Activated T-helper 17 cell treated with anti-CD3 and anti-CD28 coated beads, Interleukin-2, amount 50 U/mL, for 72 hours (primary cell): Measurements from ENCODE around the gene SLC22A23. TPM values are rescaled to one million over a fixed set of nuclear protein-coding genes. Genes with fewer than 3 reads are reported as not detected.

Experiments
- ATAC-seq: fragments of 150-1000 bp; cut with Tn5 transposase; replicated peaks from 2 replicates; pipeline ENCODE4 v1.10.0; 2021; ENCODE audit warnings: mild to moderate bottlenecking, moderate library complexity
- H3K27ac Mint-ChIP-seq: one replicate; pipeline ENCODE4 v1.8.0; 2022; ENCODE audit warnings: mixed read lengths
- H3K27me3 Mint-ChIP-seq: one replicate; pipeline ENCODE4 v1.8.0; 2022; ENCODE audit warnings: mixed read lengths
- H3K36me3 Mint-ChIP-seq: one replicate; pipeline ENCODE4 v1.8.0; 2022; ENCODE audit warnings: low read depth, mild to moderate bottlenecking, mixed read lengths
- H3K4me1 Mint-ChIP-seq: one replicate; pipeline ENCODE4 v1.8.0; 2022; ENCODE audit warnings: mixed read lengths
- H3K4me3 Mint-ChIP-seq: one replicate; pipeline ENCODE4 v1.8.0; 2022; ENCODE audit warnings: mild to moderate bottlenecking, mixed read lengths
- H3K9me3 Mint-ChIP-seq: one replicate; pipeline ENCODE4 v1.8.0; 2022; ENCODE audit warnings: mixed read lengths
- total RNA-seq, 2 donors: library from RNA; stranded (reverse); gene quantifications; one replicate each; pipeline ENCODE4 v1.2.3, GENCODE V29; 2022

The SLC22A23 gene
- total RNA-seq, 2 donors from 2014 or later = 0.13 to 0.45 TPM

DNA sequence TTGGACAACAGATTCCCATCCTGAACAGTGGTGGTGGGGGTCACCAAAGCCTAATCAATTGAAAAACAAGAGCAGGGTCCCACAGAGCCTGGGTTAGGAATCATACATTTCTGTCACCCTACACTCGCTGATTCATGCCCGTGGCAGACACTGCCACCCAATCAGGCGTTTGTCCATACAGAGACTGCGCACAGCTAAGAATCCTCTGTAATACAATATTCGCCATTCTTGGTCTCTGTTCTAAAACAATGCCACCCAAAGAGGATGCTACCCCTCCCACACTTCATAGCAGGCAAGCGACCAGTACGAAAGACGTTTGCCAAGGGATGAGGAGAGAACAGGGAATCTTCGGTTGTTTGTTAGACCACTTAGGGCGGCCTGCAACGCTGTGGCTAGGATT, 28.1 kb upstream of the SLC22A23 start:
- Mint-ChIP-seq H3K9me3 (peaks cover 11% of the 10 kb centered on the region), H3K4me1 (no peaks in the 10 kb centered on the region), H3K4me3 (no peak overlapping the region), H3K27me3 (peaks cover 45% of the 10 kb centered on the region), H3K27ac (no peak overlapping the region), H3K36me3 (no peaks in the 10 kb centered on the region)
- ATAC-seq = no peak

DNA sequence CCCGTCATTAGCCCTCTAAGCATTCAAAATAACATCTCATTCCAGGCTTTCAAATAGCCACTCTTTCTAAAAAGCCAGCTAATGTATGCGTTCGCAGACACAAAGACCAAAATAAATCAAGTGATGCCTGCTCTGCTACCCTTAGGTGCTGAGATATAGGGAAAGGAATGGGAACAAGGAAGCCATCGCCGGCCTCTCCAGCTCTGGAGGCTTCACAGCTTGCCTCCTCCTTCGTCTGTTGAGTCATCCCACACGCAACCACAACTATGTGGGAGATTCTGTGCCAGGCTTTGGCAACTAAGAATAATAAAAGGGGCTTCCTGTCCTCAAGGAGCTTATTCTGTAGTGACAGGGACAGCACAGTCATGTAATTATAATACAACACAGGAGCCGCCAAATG, 27.3 kb upstream of the SLC22A23 start:
- H3K36me3 Mint-ChIP-seq = no peaks in the 10 kb centered on the region
- H3K9me3 Mint-ChIP-seq = peaks cover 15% of the 10 kb centered on the region
- H3K4me3 Mint-ChIP-seq = no peak overlapping the region
- H3K27ac Mint-ChIP-seq = no peak overlapping the region
- no peak for ATAC-seq
- peaks cover 48% of the 10 kb centered on the region for H3K27me3 Mint-ChIP-seq
- no peaks in the 10 kb centered on the region for H3K4me1 Mint-ChIP-seq

DNA sequence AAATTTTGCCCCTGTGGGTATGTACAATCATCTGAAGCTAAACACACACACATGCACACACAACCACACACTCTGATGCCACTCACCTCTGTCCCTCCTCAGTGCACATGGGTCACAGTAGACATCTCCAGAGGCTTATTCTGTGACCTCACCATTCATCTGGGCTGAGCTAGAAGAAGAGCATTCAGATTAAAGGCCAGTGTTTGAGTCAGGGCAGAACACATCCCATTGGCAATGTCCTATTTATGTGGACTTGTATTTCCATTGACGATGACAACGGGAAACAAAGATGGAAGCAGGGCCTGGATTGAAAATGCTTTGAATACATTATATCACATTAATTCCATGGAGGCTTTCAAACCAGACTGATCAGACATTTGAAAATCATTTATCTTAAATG, 26.8 kb upstream of the SLC22A23 start:
- H3K4me1 Mint-ChIP-seq = no peaks in the 10 kb centered on the region
- H3K9me3 Mint-ChIP-seq = peaks cover 15% of the 10 kb centered on the region
- no peak overlapping the region for H3K4me3 Mint-ChIP-seq
- H3K36me3 Mint-ChIP-seq = no peaks in the 10 kb centered on the region
- H3K27me3 Mint-ChIP-seq = peaks cover 45% of the 10 kb centered on the region
- H3K27ac Mint-ChIP-seq = no peak overlapping the region
- no peak for ATAC-seq

DNA sequence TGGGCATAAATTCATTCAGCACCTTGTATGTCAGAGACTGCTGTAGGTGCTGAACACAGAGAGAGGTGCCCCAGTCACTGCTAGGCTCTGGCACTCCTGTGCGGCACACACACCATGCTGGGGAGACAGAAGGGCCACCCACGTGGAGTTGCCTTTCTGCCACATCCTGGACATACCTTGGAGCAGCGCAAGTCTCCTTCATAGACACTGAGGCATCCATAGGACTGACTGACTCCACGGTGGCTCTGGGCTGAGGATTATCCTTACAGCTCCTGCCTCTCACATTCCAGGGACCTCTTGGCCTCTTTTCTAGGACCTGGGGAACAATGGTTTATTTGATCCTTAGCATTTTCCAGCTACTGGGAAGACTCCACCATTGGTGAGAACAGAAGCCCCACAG, 26.0 kb upstream of the SLC22A23 start:
- ATAC-seq = no peak
- H3K27ac Mint-ChIP-seq = no peak overlapping the region
- H3K4me1 Mint-ChIP-seq = no peaks in the 10 kb centered on the region
- H3K9me3 Mint-ChIP-seq = peaks cover 15% of the 10 kb centered on the region
- no peak overlapping the region for H3K4me3 Mint-ChIP-seq
- H3K36me3 Mint-ChIP-seq = no peaks in the 10 kb centered on the region
- H3K27me3 Mint-ChIP-seq = peaks cover 47% of the 10 kb centered on the region

DNA sequence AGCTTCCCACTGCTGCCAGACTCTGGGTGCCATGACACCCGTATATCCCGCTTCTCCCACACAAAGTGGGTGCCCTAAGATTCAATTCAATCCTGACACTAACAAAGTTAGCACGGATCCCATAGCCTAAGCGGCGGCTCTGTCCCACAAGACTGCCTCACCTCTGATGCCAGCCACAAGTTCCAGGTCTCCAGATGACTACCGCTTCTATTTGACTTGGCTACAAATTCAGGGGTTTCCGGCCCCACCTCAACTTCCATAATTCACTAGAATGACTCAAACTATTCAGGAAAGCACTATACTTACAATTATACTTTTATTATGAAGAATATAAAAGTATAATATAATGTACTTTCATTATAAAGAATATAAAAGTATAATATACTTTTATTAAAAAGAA, 24.8 kb upstream of the SLC22A23 start:
- Mint-ChIP-seq H3K4me1 (no peaks in the 10 kb centered on the region), H3K4me3 (no peak overlapping the region), H3K9me3 (peaks cover 15% of the 10 kb centered on the region), H3K27ac (no peak overlapping the region), H3K36me3 (no peaks in the 10 kb centered on the region), H3K27me3 (peaks cover 37% of the 10 kb centered on the region)
- ATAC-seq = no peak

GRCh38 chr6:3480009-3480408, 23.2 kb upstream of the SLC22A23 start:
- peaks cover 15% of the 10 kb centered on the region for H3K9me3 Mint-ChIP-seq
- H3K36me3 Mint-ChIP-seq = no peaks in the 10 kb centered on the region
- H3K4me1 Mint-ChIP-seq = no peaks in the 10 kb centered on the region
- H3K4me3 Mint-ChIP-seq = no peak overlapping the region
- H3K27me3 Mint-ChIP-seq = peaks cover 33% of the 10 kb centered on the region
- no peak for ATAC-seq
- no peak overlapping the region for H3K27ac Mint-ChIP-seq

DNA sequence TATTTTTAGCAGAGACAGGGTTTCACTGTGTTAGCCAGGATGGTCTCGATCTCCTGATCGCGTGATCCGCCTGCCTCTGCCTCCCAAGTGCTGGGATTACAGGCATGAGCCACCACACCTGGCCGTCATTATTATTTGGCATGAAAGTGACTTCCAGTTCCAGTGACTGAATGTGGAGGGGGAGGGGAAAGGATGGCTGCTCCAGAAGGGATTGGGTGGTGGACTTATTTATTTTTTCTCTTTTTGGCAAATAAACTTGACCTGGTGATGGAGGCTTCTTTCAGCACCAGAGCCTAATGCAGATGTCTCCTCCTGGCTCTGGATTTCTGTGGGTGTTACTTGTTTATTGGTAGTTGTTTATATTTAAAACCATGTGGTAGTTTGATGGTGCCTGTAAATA, 16.9 kb upstream of the SLC22A23 start:
- H3K4me1 Mint-ChIP-seq = no peaks in the 10 kb centered on the region
- no peak for ATAC-seq
- H3K27me3 Mint-ChIP-seq = peaks cover 7% of the 10 kb centered on the region
- no peaks in the 10 kb centered on the region for H3K9me3 Mint-ChIP-seq
- H3K27ac Mint-ChIP-seq = no peak overlapping the region
- no peaks in the 10 kb centered on the region for H3K36me3 Mint-ChIP-seq
- H3K4me3 Mint-ChIP-seq = no peak overlapping the region

- Mint-ChIP-seq H3K4me3 (no peak overlapping the region), H3K4me1 (no peaks in the 10 kb centered on the region), H3K9me3 (no peaks in the 10 kb centered on the region), H3K36me3 (no peaks in the 10 kb centered on the region), H3K27ac (no peak overlapping the region), H3K27me3 (peaks cover 1% of the 10 kb centered on the region)
- ATAC-seq = no peak
Observed at GRCh38 chr6:3471711-3472110, 14.9 kb upstream of the SLC22A23 start.

DNA sequence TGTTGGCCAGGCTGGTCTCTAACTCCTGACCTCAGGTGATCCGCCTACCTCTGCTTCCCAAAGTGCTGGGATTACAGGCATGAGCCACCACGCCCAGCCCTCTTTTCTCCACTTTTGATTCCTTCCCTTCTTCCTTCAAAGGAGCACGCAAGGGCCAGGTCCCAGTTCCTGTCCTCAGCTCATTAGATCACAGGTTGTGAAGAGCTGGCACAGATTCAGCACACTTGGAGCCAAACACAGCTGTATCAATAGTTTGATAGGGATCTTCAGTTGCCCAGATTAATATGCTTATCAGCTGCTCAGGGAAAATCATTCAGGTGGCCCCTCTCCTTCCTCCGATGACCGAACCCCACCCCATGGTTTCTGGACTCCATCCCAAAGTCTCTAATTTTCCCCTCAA, 14.4 kb upstream of the SLC22A23 start:
- ATAC-seq = no peak
- H3K27ac Mint-ChIP-seq = no peak overlapping the region
- H3K4me3 Mint-ChIP-seq = no peak overlapping the region
- peaks cover 6% of the 10 kb centered on the region for H3K27me3 Mint-ChIP-seq
- H3K36me3 Mint-ChIP-seq = no peaks in the 10 kb centered on the region
- no peaks in the 10 kb centered on the region for H3K9me3 Mint-ChIP-seq
- H3K4me1 Mint-ChIP-seq = no peaks in the 10 kb centered on the region

GRCh38 chr6:3468585-3468984, 11.7 kb upstream of the SLC22A23 start:
- Mint-ChIP-seq H3K4me3 (no peak overlapping the region), H3K4me1 (no peaks in the 10 kb centered on the region), H3K9me3 (no peaks in the 10 kb centered on the region), H3K27ac (no peak overlapping the region), H3K36me3 (no peaks in the 10 kb centered on the region), H3K27me3 (peaks cover 6% of the 10 kb centered on the region)
- ATAC-seq = no peak

DNA sequence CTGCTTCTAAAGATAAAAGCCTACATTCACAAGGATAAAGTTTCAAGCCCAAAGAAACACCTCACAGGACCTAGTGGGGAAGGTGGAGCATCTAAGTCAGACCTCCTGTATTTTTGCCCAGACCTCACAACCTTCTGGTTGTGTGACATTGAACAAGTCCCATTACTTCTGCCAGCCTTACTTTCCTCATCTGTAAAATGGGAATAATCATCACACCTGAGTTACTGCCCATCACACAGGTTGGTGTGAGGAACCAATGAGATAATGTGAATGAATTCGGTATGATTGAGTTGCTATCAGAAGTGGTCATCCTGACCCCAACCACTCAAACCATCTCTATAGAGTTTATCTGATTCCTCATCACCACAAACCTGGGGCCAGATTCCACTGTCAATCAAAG, 11.1 kb upstream of the SLC22A23 start:
- no peak for ATAC-seq
- no peaks in the 10 kb centered on the region for H3K9me3 Mint-ChIP-seq
- no peaks in the 10 kb centered on the region for H3K36me3 Mint-ChIP-seq
- H3K4me3 Mint-ChIP-seq = no peak overlapping the region
- no peak overlapping the region for H3K27ac Mint-ChIP-seq
- H3K27me3 Mint-ChIP-seq = peaks cover 6% of the 10 kb centered on the region
- H3K4me1 Mint-ChIP-seq = no peaks in the 10 kb centered on the region

DNA sequence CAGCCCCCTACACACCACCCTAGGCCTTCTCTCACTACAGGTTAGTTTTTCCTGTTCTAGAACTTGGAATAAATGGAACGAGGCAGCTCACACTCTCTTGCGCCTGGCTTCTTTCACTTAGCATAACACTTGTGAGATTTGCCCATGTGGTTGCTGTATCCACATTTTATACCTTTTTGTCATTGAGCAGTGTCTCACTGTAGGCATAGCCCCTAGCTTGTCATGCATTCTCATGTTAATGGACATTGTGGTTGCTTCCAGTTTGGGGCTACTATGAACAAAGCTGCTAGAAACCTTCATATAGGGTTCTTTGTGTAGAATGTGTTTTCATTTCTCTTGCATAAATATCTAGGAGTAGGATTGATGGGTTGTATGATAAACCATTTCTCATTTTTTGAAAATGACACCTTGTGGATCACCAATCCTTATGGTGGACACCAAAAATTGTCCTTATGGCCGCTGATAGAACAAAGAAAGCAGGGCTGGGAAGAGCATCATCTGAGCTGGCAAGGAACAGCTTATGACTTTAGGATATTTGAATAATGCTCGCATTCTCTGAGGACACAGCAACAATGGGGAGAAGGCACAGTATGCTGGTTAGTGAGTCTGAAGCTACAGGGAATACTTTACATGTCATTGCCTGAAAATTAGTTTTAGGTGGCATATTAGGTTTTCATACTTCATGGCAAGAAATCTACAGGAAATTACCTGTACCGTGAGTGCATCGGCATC, 9.8 kb upstream of the SLC22A23 start:
- H3K36me3 Mint-ChIP-seq = no peaks in the 10 kb centered on the region
- H3K9me3 Mint-ChIP-seq = no peaks in the 10 kb centered on the region
- no peak overlapping the region for H3K4me3 Mint-ChIP-seq
- no peak for ATAC-seq
- no peaks in the 10 kb centered on the region for H3K4me1 Mint-ChIP-seq
- no peak overlapping the region for H3K27ac Mint-ChIP-seq
- H3K27me3 Mint-ChIP-seq = peaks cover 6% of the 10 kb centered on the region

- no peaks in the 10 kb centered on the region for H3K9me3 Mint-ChIP-seq
- peaks cover 15% of the 10 kb centered on the region for H3K27me3 Mint-ChIP-seq
- ATAC-seq = no peak
- H3K4me3 Mint-ChIP-seq = no peak overlapping the region
- peaks cover 6% of the 10 kb centered on the region for H3K4me1 Mint-ChIP-seq
- H3K27ac Mint-ChIP-seq = no peak overlapping the region
- H3K36me3 Mint-ChIP-seq = no peaks in the 10 kb centered on the region
Observed at GRCh38 chr6:3460253-3460652, 3.4 kb upstream of the SLC22A23 start.

- Mint-ChIP-seq H3K27me3 (peaks cover 15% of the 10 kb centered on the region), H3K36me3 (no peaks in the 10 kb centered on the region), H3K4me1 (peaks cover 6% of the 10 kb centered on the region), H3K9me3 (no peaks in the 10 kb centered on the region), H3K27ac (no peak overlapping the region), H3K4me3 (no peak overlapping the region)
- ATAC-seq = no peak
Observed at GRCh38 chr6:3458706-3459421, 2.0 kb upstream of the SLC22A23 start.
